ENCODE results near the gene ZNF836.

DNA sequence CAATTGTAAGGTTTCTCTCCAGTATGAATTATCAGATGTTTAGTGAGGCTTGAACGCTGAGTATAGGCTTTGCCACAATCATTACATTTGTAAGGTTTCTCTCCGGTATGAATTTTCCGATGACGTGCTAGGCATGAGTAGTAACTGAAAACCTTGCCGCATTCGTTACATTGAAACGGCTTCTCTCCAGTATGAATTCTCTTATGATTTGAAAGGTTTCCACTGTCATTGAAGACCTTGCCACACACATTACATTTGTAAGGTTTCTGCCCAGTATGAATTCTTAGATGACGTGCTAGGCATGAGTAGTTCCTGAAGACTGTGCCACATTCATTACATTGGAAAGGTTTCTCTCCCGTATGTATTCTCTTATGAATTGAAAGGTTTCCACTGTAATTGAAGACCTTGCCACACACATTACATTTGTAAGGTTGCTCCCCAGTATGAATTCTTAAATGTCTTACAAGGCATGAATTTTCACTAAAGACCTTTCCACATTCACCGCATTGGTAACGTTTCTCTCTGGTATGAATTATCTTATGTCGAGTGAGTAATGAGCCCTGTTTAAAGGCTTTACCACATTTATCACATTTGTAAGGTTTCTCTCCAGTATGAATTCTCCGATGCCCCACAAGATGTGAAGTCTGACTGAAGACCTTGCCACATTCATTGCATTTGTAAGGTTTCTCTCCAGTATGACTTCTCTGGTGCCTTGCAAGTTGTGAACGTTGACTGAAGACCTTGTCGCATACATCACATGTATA is 15.6 kb downstream of the ZNF836 start:
- TF ChIP-seq, protein P1, sequence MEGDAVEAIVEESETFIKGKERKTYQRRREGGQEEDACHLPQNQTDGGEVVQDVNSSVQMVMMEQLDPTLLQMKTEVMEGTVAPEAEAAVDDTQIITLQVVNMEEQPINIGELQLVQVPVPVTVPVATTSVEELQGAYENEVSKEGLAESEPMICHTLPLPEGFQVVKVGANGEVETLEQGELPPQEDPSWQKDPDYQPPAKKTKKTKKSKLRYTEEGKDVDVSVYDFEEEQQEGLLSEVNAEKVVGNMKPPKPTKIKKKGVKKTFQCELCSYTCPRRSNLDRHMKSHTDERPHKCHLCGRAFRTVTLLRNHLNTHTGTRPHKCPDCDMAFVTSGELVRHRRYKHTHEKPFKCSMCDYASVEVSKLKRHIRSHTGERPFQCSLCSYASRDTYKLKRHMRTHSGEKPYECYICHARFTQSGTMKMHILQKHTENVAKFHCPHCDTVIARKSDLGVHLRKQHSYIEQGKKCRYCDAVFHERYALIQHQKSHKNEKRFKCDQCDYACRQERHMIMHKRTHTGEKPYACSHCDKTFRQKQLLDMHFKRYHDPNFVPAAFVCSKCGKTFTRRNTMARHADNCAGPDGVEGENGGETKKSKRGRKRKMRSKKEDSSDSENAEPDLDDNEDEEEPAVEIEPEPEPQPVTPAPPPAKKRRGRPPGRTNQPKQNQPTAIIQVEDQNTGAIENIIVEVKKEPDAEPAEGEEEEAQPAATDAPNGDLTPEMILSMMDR (IDR thresholded peaks at IDR 0.05) = no peak
- TF ChIP-seq ESRRA (IDR thresholded peaks at IDR 0.05; ENCODE audit: borderline replicate concordance, low read length) (no peak), RAD21 (conservative IDR thresholded peaks at IDR 0.05 in 1 of 2, IDR thresholded peaks at IDR 0.05 in 1 of 2) (no peak), MAZ (IDR thresholded peaks at IDR 0.05; ENCODE audit: borderline replicate concordance, low read depth, low read length) (no peak), RFX5 (IDR thresholded peaks at IDR 0.05) (no peak), RCOR1 (IDR thresholded peaks at IDR 0.05; ENCODE audit: low read depth, low read length) (no peak), POLR2A (IDR thresholded peaks at IDR 0.05; ENCODE audit: low read length) (no peak), CEBPB (IDR thresholded peaks at IDR 0.05) (no peak)
- TF ChIP-seq, protein P2, sequence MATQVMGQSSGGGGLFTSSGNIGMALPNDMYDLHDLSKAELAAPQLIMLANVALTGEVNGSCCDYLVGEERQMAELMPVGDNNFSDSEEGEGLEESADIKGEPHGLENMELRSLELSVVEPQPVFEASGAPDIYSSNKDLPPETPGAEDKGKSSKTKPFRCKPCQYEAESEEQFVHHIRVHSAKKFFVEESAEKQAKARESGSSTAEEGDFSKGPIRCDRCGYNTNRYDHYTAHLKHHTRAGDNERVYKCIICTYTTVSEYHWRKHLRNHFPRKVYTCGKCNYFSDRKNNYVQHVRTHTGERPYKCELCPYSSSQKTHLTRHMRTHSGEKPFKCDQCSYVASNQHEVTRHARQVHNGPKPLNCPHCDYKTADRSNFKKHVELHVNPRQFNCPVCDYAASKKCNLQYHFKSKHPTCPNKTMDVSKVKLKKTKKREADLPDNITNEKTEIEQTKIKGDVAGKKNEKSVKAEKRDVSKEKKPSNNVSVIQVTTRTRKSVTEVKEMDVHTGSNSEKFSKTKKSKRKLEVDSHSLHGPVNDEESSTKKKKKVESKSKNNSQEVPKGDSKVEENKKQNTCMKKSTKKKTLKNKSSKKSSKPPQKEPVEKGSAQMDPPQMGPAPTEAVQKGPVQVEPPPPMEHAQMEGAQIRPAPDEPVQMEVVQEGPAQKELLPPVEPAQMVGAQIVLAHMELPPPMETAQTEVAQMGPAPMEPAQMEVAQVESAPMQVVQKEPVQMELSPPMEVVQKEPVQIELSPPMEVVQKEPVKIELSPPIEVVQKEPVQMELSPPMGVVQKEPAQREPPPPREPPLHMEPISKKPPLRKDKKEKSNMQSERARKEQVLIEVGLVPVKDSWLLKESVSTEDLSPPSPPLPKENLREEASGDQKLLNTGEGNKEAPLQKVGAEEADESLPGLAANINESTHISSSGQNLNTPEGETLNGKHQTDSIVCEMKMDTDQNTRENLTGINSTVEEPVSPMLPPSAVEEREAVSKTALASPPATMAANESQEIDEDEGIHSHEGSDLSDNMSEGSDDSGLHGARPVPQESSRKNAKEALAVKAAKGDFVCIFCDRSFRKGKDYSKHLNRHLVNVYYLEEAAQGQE (IDR thresholded peaks at IDR 0.05) = no peak
- TF ChIP-seq, protein P3, sequence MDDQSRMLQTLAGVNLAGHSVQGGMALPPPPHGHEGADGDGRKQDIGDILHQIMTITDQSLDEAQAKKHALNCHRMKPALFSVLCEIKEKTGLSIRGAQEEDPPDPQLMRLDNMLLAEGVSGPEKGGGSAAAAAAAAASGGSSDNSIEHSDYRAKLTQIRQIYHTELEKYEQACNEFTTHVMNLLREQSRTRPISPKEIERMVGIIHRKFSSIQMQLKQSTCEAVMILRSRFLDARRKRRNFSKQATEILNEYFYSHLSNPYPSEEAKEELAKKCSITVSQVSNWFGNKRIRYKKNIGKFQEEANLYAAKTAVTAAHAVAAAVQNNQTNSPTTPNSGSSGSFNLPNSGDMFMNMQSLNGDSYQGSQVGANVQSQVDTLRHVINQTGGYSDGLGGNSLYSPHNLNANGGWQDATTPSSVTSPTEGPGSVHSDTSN (IDR thresholded peaks at IDR 0.05) = no peak
- TF ChIP-seq, protein P4, sequence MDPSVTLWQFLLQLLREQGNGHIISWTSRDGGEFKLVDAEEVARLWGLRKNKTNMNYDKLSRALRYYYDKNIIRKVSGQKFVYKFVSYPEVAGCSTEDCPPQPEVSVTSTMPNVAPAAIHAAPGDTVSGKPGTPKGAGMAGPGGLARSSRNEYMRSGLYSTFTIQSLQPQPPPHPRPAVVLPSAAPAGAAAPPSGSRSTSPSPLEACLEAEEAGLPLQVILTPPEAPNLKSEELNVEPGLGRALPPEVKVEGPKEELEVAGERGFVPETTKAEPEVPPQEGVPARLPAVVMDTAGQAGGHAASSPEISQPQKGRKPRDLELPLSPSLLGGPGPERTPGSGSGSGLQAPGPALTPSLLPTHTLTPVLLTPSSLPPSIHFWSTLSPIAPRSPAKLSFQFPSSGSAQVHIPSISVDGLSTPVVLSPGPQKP (IDR thresholded peaks at IDR 0.05; ENCODE audit: low read depth, low read length) = no peak

All from A549 (cell line).